H1 (cell line): ENCODE measurements around the gene RIPOR2. TPM values are rescaled to one million over a fixed set of nuclear protein-coding genes. Genes with fewer than 3 reads are reported as not detected.

ENCODE experiments used
- CTCF ChIA-PET: fragments of 300-600 bp; sonication (Branson Sonifier 250); formaldehyde crosslinking; loops from one replicate; lab custom pipeline; 2021; ENCODE audit not compliant: partially characterized antibody; lab: Charles Lee
- POLR2A ChIA-PET: fragments of 300-600 bp; sonication (Branson Sonifier 250); formaldehyde crosslinking; loops from one replicate; lab custom pipeline; 2021; ENCODE audit warnings: inconsistent platforms; ENCODE audit not compliant: partially characterized antibody; lab: Charles Lee
- DNase-seq, 2 experiments: peaks; one replicate each; pipeline versions ENCODE4 v3.0.0 to v3.0.0-alpha.2; 2010 to 2022; ENCODE audit warnings: low spot score in 2 of 2, low read depth in 1 of 2, mixed read lengths in 1 of 2
- FAIRE-seq: peaks from 2 replicates; lab custom pipeline; 2011; peaks lifted over from hg19 to GRCh38; lab: Jason Lieb, UNC
- H2AFZ ChIP-seq: 2 replicates; pipeline ENCODE4 v1.8.1; 2012; ENCODE audit warnings: low read length, inconsistent platforms
- H2AK5ac ChIP-seq: 2 replicates; pipeline ENCODE4 v1.6.1; 2013; ENCODE audit warnings: low read depth, low read length
- H2BK120ac ChIP-seq: replicated peaks from 2 replicates; pipeline ENCODE3; 2013; ENCODE audit warnings: low read depth, low read length, inconsistent platforms
- H2BK12ac ChIP-seq: 2 replicates; pipeline ENCODE4 v1.6.1; 2013; ENCODE audit warnings: low read depth, low read length
- H2BK15ac ChIP-seq: 2 replicates; pipeline ENCODE4 v1.6.1; 2013; ENCODE audit warnings: low read length
- H2BK20ac ChIP-seq: 2 replicates; pipeline ENCODE4 v1.6.1; 2013; ENCODE audit warnings: low read length
- H2BK5ac ChIP-seq: 2 replicates; pipeline ENCODE4 v1.6.1; 2013; ENCODE audit warnings: low read depth, low read length
- H3K14ac ChIP-seq: 2 replicates; pipeline ENCODE4 v1.6.1; 2013; ENCODE audit warnings: inconsistent platforms; ENCODE audit not compliant: insufficient read length
- H3K18ac ChIP-seq: 2 replicates; pipeline ENCODE4 v1.6.1; 2013; ENCODE audit warnings: low read length; ENCODE audit errors: extremely low read depth
- H3K23ac ChIP-seq: 2 replicates; pipeline ENCODE4 v1.6.1; 2013; ENCODE audit warnings: inconsistent platforms; ENCODE audit not compliant: insufficient read length
- H3K23me2 ChIP-seq: 2 replicates; pipeline ENCODE4 v1.6.1; 2013; ENCODE audit warnings: low read depth, low read length
- H3K27ac ChIP-seq: 2 replicates; pipeline ENCODE4 v1.6.1; 2011; ENCODE audit warnings: low read depth, low read length, inconsistent platforms
- H3K27me3 ChIP-seq, 4 experiments: replicated peaks in 1 of 4; 1 replicate in 1 of 4; 2 replicates in 3 of 4; pipeline versions ENCODE4 v1.6.1 to v1.8.1; 2011 to 2013; ENCODE audit warnings: low read length in 3 of 4, mild to moderate bottlenecking in 3 of 4, inconsistent platforms in 2 of 4, mixed read lengths in 2 of 4, moderate library complexity in 1 of 4; ENCODE audit not compliant: control insufficient read depth in 3 of 4, insufficient read depth in 3 of 4; ENCODE audit errors: extremely low read depth in 1 of 4
- H3K36me3 ChIP-seq, 4 experiments: 2 replicates each; pipeline versions ENCODE4 v1.6.1 to v1.8.1; 2011 to 2013; ENCODE audit warnings: mild to moderate bottlenecking in 4 of 4, low read length in 3 of 4, moderate library complexity in 2 of 4, control low read depth in 1 of 4, inconsistent platforms in 1 of 4; ENCODE audit not compliant: insufficient read depth in 4 of 4, control insufficient read depth in 2 of 4
- H3K4ac ChIP-seq: replicated peaks from 2 replicates; pipeline ENCODE3; 2013; ENCODE audit warnings: low read length, low read depth, mixed read lengths, inconsistent platforms; ENCODE audit not compliant: insufficient read length
- H3K4me1 ChIP-seq, 4 experiments: replicated peaks in 1 of 4; 1 replicate in 1 of 4; 2 replicates in 3 of 4; pipeline versions ENCODE4 v1.6.1 to v1.8.1; 2011 to 2013; ENCODE audit warnings: low read length in 3 of 4, inconsistent platforms in 2 of 4, mixed read lengths in 1 of 4; ENCODE audit not compliant: insufficient read depth in 4 of 4, control insufficient read depth in 3 of 4
- H3K4me2 ChIP-seq, 2 experiments: 2 replicates each; pipeline versions ENCODE4 v1.6.1 to v1.8.1; 2011 to 2013; ENCODE audit warnings: low read depth in 2 of 2, low read length in 2 of 2, control low read depth in 1 of 2, inconsistent platforms in 1 of 2, mild to moderate bottlenecking in 1 of 2; ENCODE audit not compliant: insufficient read depth in 1 of 2
- H3K4me3 ChIP-seq, 4 experiments: fragments of 200-600, 300-600 bp in 1 of 4; sonication (generic), shearing (Covaris generic), sonication (Bioruptor Twin) in 1 of 4; 2 replicates each; pipeline versions ENCODE4 v1.5.1 to v1.8.1; 2011 to 2016; ENCODE audit warnings: low read length in 4 of 4, low read depth in 3 of 4, control low read depth in 2 of 4, inconsistent platforms in 2 of 4, mild to moderate bottlenecking in 2 of 4, mixed read lengths in 1 of 4, moderate library complexity in 1 of 4; ENCODE audit not compliant: insufficient read depth in 2 of 4; ENCODE audit errors: extremely low read depth in 1 of 4
- H3K56ac ChIP-seq: replicated peaks from 2 replicates; pipeline ENCODE3; 2013; ENCODE audit warnings: low read depth, mild to moderate bottlenecking, mixed read lengths, low read length, inconsistent platforms; ENCODE audit not compliant: insufficient read length
- H3K79me1 ChIP-seq: 2 replicates; pipeline ENCODE4 v1.6.1; 2013; ENCODE audit warnings: low read depth, low read length, control low read depth
- H3K79me2 ChIP-seq, 2 experiments: 2 replicates each; pipeline versions ENCODE4 v1.6.1 to v1.8.1; 2012 to 2013; ENCODE audit warnings: low read length in 2 of 2, mild to moderate bottlenecking in 2 of 2, inconsistent platforms in 1 of 2; ENCODE audit not compliant: insufficient read depth in 2 of 2, control insufficient read depth in 1 of 2
- H3K9ac ChIP-seq, 4 experiments: replicated peaks in 1 of 4; 1 replicate in 1 of 4; 2 replicates in 3 of 4; pipeline versions ENCODE4 v1.6.1 to v1.8.1; 2011 to 2013; ENCODE audit warnings: low read depth in 3 of 4, low read length in 3 of 4, control low read depth in 2 of 4, mild to moderate bottlenecking in 2 of 4, moderate library complexity in 2 of 4, inconsistent platforms in 1 of 4; ENCODE audit errors: extremely low read depth in 1 of 4
- H3K9me3 ChIP-seq, 2 experiments: 2 replicates each; pipeline versions ENCODE4 v1.6.1 to v1.8.1; 2012 to 2013; ENCODE audit warnings: mild to moderate bottlenecking in 2 of 2, moderate library complexity in 2 of 2, control low read depth in 1 of 2, inconsistent platforms in 1 of 2, low read depth in 1 of 2, low read length in 1 of 2, mixed read lengths in 1 of 2; ENCODE audit not compliant: insufficient read depth in 2 of 2
- H4K20me1 ChIP-seq, 2 experiments: replicated peaks in 1 of 2; 2 replicates each; pipeline versions ENCODE3 to v1.8.1; 2011 to 2013; ENCODE audit warnings: inconsistent platforms in 2 of 2, low read length in 2 of 2, mild to moderate bottlenecking in 1 of 2; ENCODE audit not compliant: insufficient read depth in 2 of 2, control insufficient read depth in 1 of 2
- H4K5ac ChIP-seq: 2 replicates; pipeline ENCODE4 v1.6.1; 2013; ENCODE audit warnings: low read length, low read depth, mixed read lengths, inconsistent platforms; ENCODE audit not compliant: insufficient read length
- H4K8ac ChIP-seq: 2 replicates; pipeline ENCODE4 v1.8.0; 2013; ENCODE audit warnings: mild to moderate bottlenecking, moderate library complexity, low read length, inconsistent platforms; ENCODE audit not compliant: insufficient read depth; ENCODE audit errors: extremely low read depth
- H4K91ac ChIP-seq: replicated peaks from 2 replicates; pipeline ENCODE3; 2013; ENCODE audit warnings: low read length, mixed read lengths, inconsistent platforms; ENCODE audit not compliant: insufficient read length
- ASH2L ChIP-seq: fragments of 200-600, 300-600 bp; sonication (generic); IDR thresholded peaks from one replicate; pipeline ENCODE4 v1.7.1; 2017; ENCODE audit warnings: low read length
- ATF2 ChIP-seq: IDR thresholded peaks from 2 replicates; pipeline ENCODE4 v1.6.1; 2012; ENCODE audit warnings: low read length, inconsistent platforms
- ATF3 ChIP-seq: IDR thresholded peaks from 2 replicates; pipeline ENCODE4 v1.6.1; 2011; ENCODE audit warnings: low read depth, mild to moderate bottlenecking, low read length; ENCODE audit not compliant: insufficient read depth
- BACH1 ChIP-seq: IDR thresholded peaks from 2 replicates; pipeline ENCODE4 v1.6.1; 2012; ENCODE audit warnings: low read length, improper control_type of control experiment
- CREB1 ChIP-seq: IDR thresholded peaks from 2 replicates; pipeline ENCODE4 v1.6.1; 2012; ENCODE audit warnings: inconsistent platforms
- KDM1A ChIP-seq: fragments of 200-600, 300-600 bp; sonication (generic); IDR thresholded peaks from 2 replicates; pipeline ENCODE4 v1.7.1; 2016; ENCODE audit warnings: mild to moderate bottlenecking, low read length, borderline replicate concordance
- MAX ChIP-seq: IDR thresholded peaks from 2 replicates; pipeline ENCODE4 v1.6.1; 2012; ENCODE audit warnings: inconsistent platforms
- POU5F1 ChIP-seq: IDR thresholded peaks from 2 replicates; pipeline ENCODE4 v1.6.1; 2011; ENCODE audit warnings: low read depth, mild to moderate bottlenecking, low read length, moderate library complexity
- RAD21 ChIP-seq, 2 experiments: IDR thresholded peaks in 1 of 2; conservative IDR thresholded peaks in 1 of 2; 2 replicates each; pipeline ENCODE4 v1.6.1; 2011; ENCODE audit warnings: low read depth in 2 of 2, low read length in 2 of 2, improper control_type of control experiment in 1 of 2, inconsistent platforms in 1 of 2, mild to moderate bottlenecking in 1 of 2, moderate library complexity in 1 of 2
- TCF12 ChIP-seq: IDR thresholded peaks from 2 replicates; pipeline ENCODE4 v1.6.1; 2011; ENCODE audit warnings: low read depth, mild to moderate bottlenecking, low read length
- TEAD4 ChIP-seq: IDR thresholded peaks from 2 replicates; pipeline ENCODE4 v1.6.1; 2012; ENCODE audit warnings: low read depth, low read length, inconsistent platforms, mixed read lengths
- ZNF274 ChIP-seq: IDR thresholded peaks from 2 replicates; pipeline ENCODE4 v1.7.0; 2012; ENCODE audit warnings: low read length, borderline replicate concordance; ENCODE audit errors: extremely low read depth
- WGBS, 2 experiments: shearing (Covaris generic) in 1 of 2; methylation state at CpG; one replicate each; pipeline versions ENCODE4 v1.1.6 to v1.1.7; 2013 to 2015; ENCODE audit warnings: low lambda C conversion rate in 2 of 2, mixed read lengths in 2 of 2, inconsistent platforms in 1 of 2, low coverage in 1 of 2, missing lambda C conversion rate in 1 of 2; ENCODE audit not compliant: insufficient replicate concordance in 2 of 2, insufficient coverage in 1 of 2, insufficient read length in 1 of 2; ENCODE audit errors: extremely low coverage in 1 of 2, missing lambda C conversion rate in 1 of 2; 5-methylcytosine and 5-hydroxymethylcytosine counted together
- polyA plus RNA-seq, 7 experiments: library from polyadenylated mRNA; depleted of rRNA in 3 of 7; stranded (reverse) in 5 of 7; unstranded in 2 of 7; fragments of >200 nt in 5 of 7; fragments of 200-250 nt in 2 of 7; gene quantifications; 1 replicate in 5 of 7; 2 replicates in 1 of 7; 4 replicates in 1 of 7; pipeline versions ENCODE4 v1.2.1 to v1.2.3, GENCODE V29; 2011 to 2013; ENCODE audit warnings: missing spikeins in 2 of 7, mixed read lengths in 2 of 7
- total RNA-seq: library from RNA; stranded (reverse); fragmentation: NEBNext Ultra II Directional; extraction: Animal tissue kit (Norgen Biotek cat#: 25700); gene quantifications from 2 replicates; pipeline ENCODE4 v1.2.1, GENCODE V29; 2021

Gene RIPOR2
- total and polyA plus RNA-seq, 2 of the 8 experiments (the other 6 are each of a cell fraction or from before 2014, with no cell fraction given) = 16.7 to 45.6 TPM

- H3K4me2 ChIP-seq = no peak overlapping the region
- H3K9ac ChIP-seq = no peak overlapping the region
- ChIA-PET CTCF (interaction anchor here (0.6 to 1.7 kb wide), 4 partner anchors 11 to 210 kb away, joined by 3 to 7 read pairs (median 4); no protein-coding TSS in a partner anchor), POLR2A (no interaction called here)
- H3K56ac ChIP-seq = no peak overlapping the region
- H2AFZ ChIP-seq = no peak overlapping the region
- no peaks in the 10 kb centered on the region for H3K27me3 ChIP-seq
- no peak overlapping the region for H3K4me3 ChIP-seq
- FAIRE-seq (no peak), DNase-seq (no peak)
- no peak overlapping the region for H3K14ac ChIP-seq
- no peak overlapping the region for H2BK12ac ChIP-seq
- no peak for TF ChIP-seq RAD21 (IDR thresholded peaks at IDR 0.05 in 1 of 2, conservative IDR thresholded peaks at IDR 0.05 in 1 of 2; ENCODE audit: low read depth in 2 of 2, low read length in 2 of 2)
- no peak for TF ChIP-seq MAX
- TF ChIP-seq KDM1A = no peak
- TF ChIP-seq BACH1 = no peak
- no peak for TF ChIP-seq TEAD4
- no peak for TF ChIP-seq ZNF274
- no peak for TF ChIP-seq ASH2L
- no peak for TF ChIP-seq CREB1
- no peak for TF ChIP-seq POU5F1
- TF ChIP-seq ATF3 = no peak
- TF ChIP-seq ATF2 = no peak
- TF ChIP-seq TCF12 = no peak
- no peak overlapping the region for H3K23ac ChIP-seq
- no peak overlapping the region for H4K5ac ChIP-seq
- no peak overlapping the region for H4K91ac ChIP-seq
- H2AK5ac ChIP-seq = no peak overlapping the region
- 92% methylated on average over 3 of the region's 3 CpGs; no CpG with 5 or more reads in 1 of the 2 experiments for WGBS, 2 experiments
- no peak overlapping the region for H3K27ac ChIP-seq
- no peak overlapping the region for H2BK15ac ChIP-seq
- H3K9me3 ChIP-seq = no peaks in the 10 kb centered on the region
- peaks cover 0 to 7% (median 3%) of the 10 kb centered on the region in 4 experiments; a peak in 4 of 8 replicates for H3K36me3 ChIP-seq
- H2BK120ac ChIP-seq = no peak overlapping the region
- H3K4ac ChIP-seq = no peak overlapping the region
- H3K79me1 ChIP-seq = no peaks in the 10 kb centered on the region
- H2BK5ac ChIP-seq = no peak overlapping the region
- H3K79me2 ChIP-seq = no peaks in the 10 kb centered on the region
- H3K23me2 ChIP-seq = no peaks in the 10 kb centered on the region
- H3K4me1 ChIP-seq = no peaks in the 10 kb centered on the region
- no peak overlapping the region for H4K8ac ChIP-seq
- H3K18ac ChIP-seq = no peak overlapping the region
- H4K20me1 ChIP-seq = no peaks in the 10 kb centered on the region
- H2BK20ac ChIP-seq = no peak overlapping the region
Observed at GRCh38 chr6:24807584-24807983, 128.2 kb downstream of the RIPOR2 start.
